DND-41 (cell line): ENCODE measurements around the gene DAGLA.

ENCODE experiments used
- ATAC-seq: fragments of 200-7000 bp; cut with Tn5 transposase; 3 replicates; pipeline ENCODE4 v1.9.1; 2021; ENCODE audit warnings: low read depth; ENCODE audit not compliant: insufficient read depth
- DNase-seq: peaks from one replicate; pipeline ENCODE4 v3.0.0-alpha.2; 2020
- H2AFZ ChIP-seq: 2 replicates; pipeline ENCODE4 v1.6.0; 2012; ENCODE audit warnings: low read depth, low read length
- H3K27ac ChIP-seq: 2 replicates; pipeline ENCODE4 v1.5.1; 2012; ENCODE audit warnings: low read length, inconsistent platforms
- H3K27me3 ChIP-seq: fragments of 200-600 bp; sonication (generic); 2 replicates; pipeline ENCODE4 v1.6.0; 2012; ENCODE audit warnings: low read length, mild to moderate bottlenecking, inconsistent platforms; ENCODE audit not compliant: insufficient read depth, poor library complexity
- H3K36me3 ChIP-seq: 2 replicates; pipeline ENCODE4 v1.5.1; 2012; ENCODE audit warnings: low read length, inconsistent platforms; ENCODE audit not compliant: insufficient read depth
- H3K4me1 ChIP-seq: 2 replicates; pipeline ENCODE4 v1.5.1; 2012; ENCODE audit warnings: mild to moderate bottlenecking, low read length; ENCODE audit not compliant: insufficient read depth
- H3K4me2 ChIP-seq: 2 replicates; pipeline ENCODE4 v1.6.0; 2012; ENCODE audit warnings: mild to moderate bottlenecking, moderate library complexity, low read length, inconsistent platforms; ENCODE audit not compliant: insufficient read depth
- H3K4me3 ChIP-seq, 2 experiments: fragments of 200-600 bp in 1 of 2; shearing (Covaris generic) in 1 of 2; 2 replicates each; pipeline ENCODE4 v1.5.1; 2012 to 2016; ENCODE audit warnings: inconsistent platforms in 2 of 2, low read length in 2 of 2, mild to moderate bottlenecking in 2 of 2, low read depth in 1 of 2, moderate library complexity in 1 of 2
- H3K79me2 ChIP-seq: 2 replicates; pipeline ENCODE4 v1.6.0; 2012; ENCODE audit warnings: low read length, inconsistent platforms; ENCODE audit not compliant: insufficient read depth
- H3K9ac ChIP-seq: 2 replicates; pipeline ENCODE4 v1.6.0; 2012; ENCODE audit warnings: low read depth, mild to moderate bottlenecking, inconsistent platforms, low read length, moderate library complexity
- H3K9me3 ChIP-seq: 2 replicates; pipeline ENCODE4 v1.5.1; 2012; ENCODE audit warnings: low read length, moderate library complexity, mild to moderate bottlenecking, inconsistent platforms; ENCODE audit not compliant: insufficient read depth, severe bottlenecking
- H4K20me1 ChIP-seq: 2 replicates; pipeline ENCODE4 v1.6.0; 2012; ENCODE audit warnings: low read length; ENCODE audit not compliant: insufficient read depth
- CTCF ChIP-seq: IDR thresholded peaks from 2 replicates; pipeline ENCODE4 v1.5.1; 2012; ENCODE audit warnings: borderline replicate concordance, low read length, moderate library complexity, mild to moderate bottlenecking; ENCODE audit not compliant: poor library complexity, severe bottlenecking; ENCODE audit errors: extremely low read depth
- EZH2 ChIP-seq: IDR thresholded peaks from 3 replicates; pipeline ENCODE4 v1.6.1; 2012; ENCODE audit warnings: borderline replicate concordance, low read depth, mild to moderate bottlenecking, moderate library complexity, low read length, inconsistent platforms; ENCODE audit not compliant: severe bottlenecking

Gene DAGLA

GRCh38 chr11:61743486-61744095, 63.4 kb downstream of the DAGLA start:
- no peak for DNase-seq
- TF ChIP-seq EZH2 (no peak), CTCF (no peak)
- no peak overlapping the region for H3K9ac ChIP-seq

GRCh38 chr11:61744181-61744580, 64.0 kb downstream of the DAGLA start:
- Histone ChIP-seq H4K20me1 (peaks cover 4% of the 10 kb centered on the region), H3K27ac (no peak overlapping the region), H3K36me3 (no peaks in the 10 kb centered on the region), H3K9ac (no peak overlapping the region), H3K4me2 (no peak overlapping the region), H3K4me3 (no peak overlapping the region), H3K9me3 (no peaks in the 10 kb centered on the region), H2AFZ (no peak overlapping the region), H3K27me3 (no peaks in the 10 kb centered on the region), H3K4me1 (no peaks in the 10 kb centered on the region), H3K79me2 (no peaks in the 10 kb centered on the region)
- no peak for ATAC-seq
- no peak for DNase-seq
- TF ChIP-seq CTCF (no peak), EZH2 (no peak)

More at GRCh38 chr11:61743486-61744095, 63.4 kb downstream of the DAGLA start:
- Histone ChIP-seq H3K4me2 (no peak overlapping the region), H3K27ac (no peak overlapping the region), H2AFZ (no peak overlapping the region), H3K9me3 (no peaks in the 10 kb centered on the region), H3K4me3 (no peak overlapping the region), H3K79me2 (no peaks in the 10 kb centered on the region), H3K36me3 (no peaks in the 10 kb centered on the region), H4K20me1 (no peaks in the 10 kb centered on the region; the same call in 1 of the 2 replicates), H3K4me1 (no peaks in the 10 kb centered on the region), H3K27me3 (no peaks in the 10 kb centered on the region)
- ATAC-seq = no peak

GRCh38 chr11:61744609-61745156, 64.5 kb downstream of the DAGLA start:
- Histone ChIP-seq H3K9me3 (no peaks in the 10 kb centered on the region), H3K4me2 (no peak overlapping the region), H2AFZ (no peak overlapping the region), H3K4me3 (no peak overlapping the region), H3K9ac (no peak overlapping the region), H3K36me3 (no peaks in the 10 kb centered on the region), H3K4me1 (no peaks in the 10 kb centered on the region), H4K20me1 (peaks cover 4% of the 10 kb centered on the region), H3K27ac (no peak overlapping the region), H3K27me3 (no peaks in the 10 kb centered on the region), H3K79me2 (no peaks in the 10 kb centered on the region)
- no peak for ATAC-seq
- no peak for DNase-seq
- TF ChIP-seq EZH2 = no peak
- TF ChIP-seq CTCF = no peak
